GM10847 (cell line): Measurements from ENCODE around the gene MMAB.

Experiments used
- POLR2A ChIP-seq: IDR thresholded peaks from 2 replicates; pipeline ENCODE4 v1.6.1; 2011; ENCODE audit not compliant: insufficient read length; ENCODE audit errors: extremely low read depth

The MMAB gene

DNA sequence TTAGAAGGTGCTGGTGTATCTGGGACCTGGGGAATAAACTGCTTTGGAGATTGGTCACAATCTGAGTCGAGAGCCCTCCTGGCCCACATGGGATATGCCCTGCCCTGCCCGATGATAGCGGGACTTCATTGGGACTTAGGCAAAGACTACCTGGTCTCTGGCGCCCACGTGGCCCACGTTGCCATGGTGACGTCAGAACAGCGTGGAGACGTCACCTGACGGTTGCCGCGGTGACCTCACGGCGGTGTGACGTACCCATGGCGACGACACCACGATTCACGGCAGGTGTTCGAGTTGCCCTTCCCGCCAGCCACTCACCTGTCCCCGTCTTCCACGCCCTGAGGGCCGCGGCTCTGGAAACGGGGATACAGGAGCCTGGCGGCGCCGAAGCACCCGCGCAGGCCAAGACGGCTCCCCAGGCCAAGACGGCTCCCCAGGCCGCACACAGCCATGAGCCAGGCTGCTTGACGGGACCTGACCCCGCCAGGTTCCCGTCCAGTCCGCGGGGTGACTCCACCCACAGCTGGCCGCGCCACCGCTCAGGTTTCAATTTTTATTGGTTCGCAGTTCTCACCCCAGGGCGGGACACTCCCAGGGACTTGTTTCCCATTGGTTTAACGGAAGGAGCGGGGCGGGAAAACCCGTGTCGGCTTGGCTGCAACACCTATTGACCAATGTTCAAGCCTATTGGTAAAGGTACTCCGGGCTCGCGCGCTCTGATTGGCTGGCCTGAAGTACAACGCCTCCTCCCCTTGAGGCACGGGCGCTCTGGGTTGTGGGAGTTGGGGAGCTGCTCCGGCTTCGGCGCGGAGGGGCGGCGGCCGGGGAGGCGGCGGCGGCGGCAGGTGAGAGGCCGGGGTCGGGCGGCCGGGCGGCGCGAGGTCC is at the start of gene MMAB, which contains the start of gene MVK:
Gene MMAB (minus strand): TSS at position 476 of the 885 bp plus-strand sequence. CDS start 24 bp downstream, at position 452.
Gene MVK (plus strand): TSS at position 766 of the 885 bp plus-strand sequence. CDS start 1,029 bp downstream, outside the sequence.
- TF ChIP-seq POLR2A, result peak; percentile 85

GRCh38 chr12:109621901-109622364 is 48.6 kb upstream of the MMAB start:
- no peak for TF ChIP-seq POLR2A

DNA sequence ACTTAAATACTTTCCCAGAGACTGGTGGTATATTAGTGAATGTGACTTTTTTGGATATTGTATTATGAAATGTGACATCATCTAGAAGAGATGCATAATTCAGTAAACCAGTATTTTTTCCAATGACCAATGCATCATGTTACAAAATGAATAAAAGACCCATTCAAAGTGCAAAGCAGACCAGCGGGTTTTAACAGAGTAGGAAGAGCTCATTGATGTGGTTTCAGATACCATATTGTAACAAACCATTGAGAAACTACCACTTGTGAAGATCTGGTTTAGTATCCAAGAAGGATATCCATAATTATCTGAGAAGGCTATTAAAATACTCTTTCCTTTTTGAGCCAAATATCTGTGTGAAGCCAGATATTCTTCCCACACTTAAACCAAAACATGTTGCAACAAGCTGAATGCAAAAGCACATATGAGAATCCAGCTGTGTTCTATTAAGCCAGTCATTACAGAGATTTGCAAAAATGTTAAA is 47.9 kb upstream of the MMAB start:
- no peak for TF ChIP-seq POLR2A

- no peak for TF ChIP-seq POLR2A
Measured at GRCh38 chr12:109619002-109619604, 45.8 kb upstream of the MMAB start.

DNA sequence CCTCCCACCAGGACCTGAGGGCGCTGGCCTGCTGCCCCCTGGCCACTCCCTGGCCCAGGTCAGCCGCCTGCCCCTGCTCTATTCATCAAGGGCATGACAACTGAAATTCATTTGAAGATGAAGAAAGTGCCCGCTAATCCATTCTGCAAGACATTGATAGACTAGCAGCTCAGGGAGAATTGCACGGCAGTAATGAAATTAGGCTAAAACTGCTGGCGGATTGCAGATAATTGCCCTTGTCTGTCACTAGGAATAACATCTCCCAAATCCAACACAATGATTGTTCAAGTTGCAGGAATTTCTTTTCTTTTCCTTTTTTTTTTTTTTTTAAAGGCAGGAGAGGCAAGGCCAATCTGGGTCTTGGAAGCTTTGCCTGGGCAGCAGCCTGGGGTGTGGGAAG is 44.8 kb upstream of the MMAB start:
- no peak for TF ChIP-seq POLR2A

DNA sequence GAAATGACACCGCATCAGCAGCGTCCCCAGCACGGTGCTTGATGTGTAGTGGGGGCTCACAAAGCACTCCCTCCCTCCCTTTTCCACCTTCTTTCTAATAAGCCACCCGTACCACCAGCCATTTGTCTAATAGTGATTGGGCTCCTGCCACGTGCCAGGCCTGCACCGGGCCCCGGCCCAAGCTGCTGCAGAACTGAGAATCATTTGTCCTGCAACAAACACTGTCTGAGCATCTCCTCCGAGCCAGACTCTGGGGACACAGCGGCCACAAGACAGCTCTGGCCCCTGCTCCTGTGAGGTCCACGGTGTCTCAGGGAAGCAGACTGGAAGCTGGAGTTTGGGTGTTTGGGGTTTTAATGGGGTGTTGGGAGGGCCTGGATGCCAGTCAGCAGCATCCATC is 44.2 kb upstream of the MMAB start:
- no peak for TF ChIP-seq POLR2A

DNA sequence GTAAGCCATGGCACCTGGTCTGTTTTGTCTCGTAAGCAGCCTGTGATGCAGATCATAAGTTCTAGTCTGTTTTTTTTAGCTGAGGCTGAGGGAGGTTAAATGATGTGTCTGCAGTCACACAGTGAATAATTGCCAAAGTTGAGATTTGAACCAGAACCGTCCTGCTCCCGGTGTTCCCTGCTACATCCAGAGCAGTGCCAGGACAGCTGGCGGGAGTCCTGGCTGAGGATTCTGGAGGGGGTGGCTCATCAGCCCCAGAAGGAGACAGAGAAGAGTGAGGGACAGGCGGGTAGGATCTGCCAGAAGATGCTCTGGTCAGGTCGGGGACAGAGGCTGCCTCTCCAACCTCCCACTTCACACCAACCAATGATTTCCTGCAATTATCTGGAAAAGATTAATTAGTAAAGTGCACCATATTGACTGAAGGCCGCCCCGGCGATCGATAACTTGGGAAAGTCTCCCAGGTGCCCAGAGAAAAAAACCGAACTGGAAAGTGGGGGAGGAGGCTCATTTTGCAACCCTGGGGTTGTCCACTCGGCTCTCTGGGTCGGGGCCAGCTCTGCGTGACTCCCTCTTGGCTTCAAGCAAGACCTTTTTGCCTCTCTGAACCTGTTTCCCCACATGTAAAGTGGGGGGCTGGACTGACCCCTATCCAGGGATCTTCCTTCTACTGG is 42.4 kb upstream of the MMAB start:
- no peak for TF ChIP-seq POLR2A

GRCh38 chr12:109613649-109614455 is 40.5 kb upstream of the MMAB start:
- no peak for TF ChIP-seq POLR2A

DNA sequence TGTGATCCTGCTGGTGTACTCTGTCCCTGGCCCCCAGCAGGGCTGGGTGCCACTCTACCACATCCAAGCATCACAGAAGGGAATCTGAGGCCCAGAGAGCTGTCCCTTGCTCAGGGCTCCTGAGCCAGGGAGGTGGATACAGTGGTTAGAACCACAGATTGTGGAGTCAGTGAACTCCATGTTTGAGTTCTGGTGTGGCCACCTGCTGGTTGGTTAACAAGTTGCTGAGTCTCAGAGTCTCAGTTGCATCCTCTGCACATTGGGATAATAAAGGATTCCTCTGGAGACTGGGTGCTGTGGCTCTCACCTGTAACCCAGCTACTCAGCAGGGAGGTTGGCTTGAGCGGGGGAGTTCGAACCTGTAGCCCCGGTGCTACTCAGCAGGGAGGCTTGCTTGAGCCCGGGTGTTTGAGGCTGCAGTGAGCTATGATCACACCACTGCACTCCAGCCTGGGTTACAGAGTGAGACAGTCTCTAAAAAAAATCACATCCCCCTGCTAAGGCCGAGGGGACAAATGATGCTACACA is 39.7 kb upstream of the MMAB start:
- no peak for TF ChIP-seq POLR2A

DNA sequence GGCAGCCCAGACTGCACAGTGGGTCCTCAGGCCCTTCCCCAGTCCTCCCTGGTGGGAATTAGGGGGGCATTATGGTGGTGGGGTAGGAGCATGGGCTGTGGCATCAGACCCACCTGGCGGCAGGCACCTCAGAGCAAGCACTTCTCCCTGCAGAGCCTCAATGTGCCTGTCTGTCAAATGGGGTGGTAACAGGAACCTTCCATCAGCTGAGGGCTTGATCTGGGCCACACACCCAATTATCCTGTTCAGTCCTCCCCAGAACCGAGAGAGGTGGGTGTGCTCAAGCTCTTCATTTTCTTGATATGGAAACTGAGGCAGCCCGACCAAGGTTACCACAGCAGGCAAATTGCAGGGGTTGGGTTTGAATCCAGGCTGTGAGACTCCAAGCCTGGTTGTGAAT is 38.7 kb upstream of the MMAB start:
- TF ChIP-seq POLR2A, result no peak

- no peak for TF ChIP-seq POLR2A
Measured at GRCh38 chr12:109611223-109611622, 37.9 kb upstream of the MMAB start.

- TF ChIP-seq POLR2A, result no peak
Measured at GRCh38 chr12:109610523-109610922, 37.2 kb upstream of the MMAB start.

- no peak for TF ChIP-seq POLR2A
Measured at GRCh38 chr12:109609342-109609741, 36.0 kb upstream of the MMAB start.

DNA sequence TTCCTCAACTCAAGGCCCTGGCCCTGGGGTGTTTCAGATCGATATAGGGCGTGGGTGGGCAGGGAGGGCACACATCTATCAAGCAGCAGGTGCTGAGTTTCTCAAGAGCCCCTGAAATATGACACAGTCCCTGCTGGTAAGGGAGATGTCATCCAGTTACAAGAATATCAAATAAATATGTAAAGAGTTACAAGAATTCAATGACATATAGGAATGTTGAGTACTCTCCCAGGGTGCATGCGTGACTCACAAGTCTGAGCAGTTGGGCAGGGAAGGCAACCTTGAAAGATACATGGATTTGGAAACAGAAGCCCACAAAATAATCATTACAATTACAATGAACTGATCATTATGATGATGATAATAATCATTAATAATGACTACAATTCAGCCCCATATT is 35.5 kb upstream of the MMAB start:
- TF ChIP-seq POLR2A, result no peak
